GM23338 (cell line): Measurements from ENCODE around the gene C1QL1. TPM values are rescaled to one million over a fixed set of nuclear protein-coding genes. Genes with fewer than 3 reads are reported as not detected.

Experiments
- ATAC-seq: fragments of 200-7000 bp; cut with Tn5 transposase; 3 replicates; pipeline ENCODE4 v1.9.1; 2020
- DNase-seq: peaks from one replicate; pipeline ENCODE4 v3.0.0-alpha.2; 2015; ENCODE audit warnings: low spot score
- H2AFZ ChIP-seq: fragments of 200-600 bp; sonication (generic); 2 replicates; pipeline ENCODE4 v1.8.0; 2016; ENCODE audit warnings: antibody characterized with exemption, mild to moderate bottlenecking, moderate library complexity
- H3F3A ChIP-seq: fragments of 200-600 bp; sonication (generic); replicated peaks from 2 replicates; pipeline ENCODE4 v1.8.0; 2017; ENCODE audit warnings: antibody characterized with exemption, mixed run types, low read depth
- H3K27ac ChIP-seq: fragments of 200-600 bp; sonication (generic); 2 replicates; pipeline ENCODE4 v1.6.1; 2016; ENCODE audit warnings: low read depth
- H3K27me3 ChIP-seq: fragments of 200-600 bp; sonication (generic); 2 replicates; pipeline ENCODE4 v1.8.0; 2016; ENCODE audit warnings: mild to moderate bottlenecking, mixed run types, moderate library complexity; ENCODE audit not compliant: insufficient read depth
- H3K36me3 ChIP-seq: fragments of 200-600 bp; sonication (generic); 2 replicates; pipeline ENCODE4 v1.8.0; 2016; ENCODE audit warnings: mild to moderate bottlenecking; ENCODE audit not compliant: insufficient read depth
- H3K4me1 ChIP-seq: fragments of 200-600 bp; sonication (generic); 2 replicates; pipeline ENCODE4 v1.8.0; 2016; ENCODE audit warnings: mild to moderate bottlenecking, moderate library complexity; ENCODE audit not compliant: insufficient read depth
- H3K4me2 ChIP-seq: fragments of 200-600 bp; sonication (generic); 2 replicates; pipeline ENCODE4 v1.7.1; 2017; ENCODE audit warnings: mixed run types
- H3K4me3 ChIP-seq: fragments of 200-600 bp; sonication (generic); 2 replicates; pipeline ENCODE4 v1.6.1; 2016; ENCODE audit warnings: mixed run types
- H3K79me2 ChIP-seq: fragments of 200-600 bp; sonication (generic); replicated peaks from 2 replicates; pipeline ENCODE4 v1.8.0; 2017; ENCODE audit warnings: mild to moderate bottlenecking; ENCODE audit not compliant: insufficient read depth
- H3K9me2 ChIP-seq: fragments of 200-600 bp; sonication (generic); 2 replicates; pipeline ENCODE4 v1.8.0; 2017; ENCODE audit not compliant: insufficient read depth
- H4K20me1 ChIP-seq: fragments of 200-600 bp; sonication (generic); replicated peaks from 2 replicates; pipeline ENCODE4 v1.8.0; 2017; ENCODE audit warnings: mild to moderate bottlenecking; ENCODE audit not compliant: insufficient read depth
- H3K27ac Mint-ChIP-seq: 2 replicates; pipeline ENCODE4 v1.8.0; 2020; ENCODE audit warnings: inconsistent platforms, mild to moderate bottlenecking, moderate library complexity, mixed read lengths
- H3K27me3 Mint-ChIP-seq: 3 replicates; pipeline ENCODE4 v1.8.0; 2022; ENCODE audit warnings: low read depth, mild to moderate bottlenecking, moderate library complexity, mixed read lengths, inconsistent platforms; ENCODE audit not compliant: insufficient read depth, poor library complexity
- H3K36me3 Mint-ChIP-seq: 3 replicates; pipeline ENCODE4 v1.8.0; 2021; ENCODE audit warnings: low read depth, mild to moderate bottlenecking, inconsistent platforms, moderate library complexity, mixed read lengths
- H3K4me1 Mint-ChIP-seq: 3 replicates; pipeline ENCODE4 v1.8.0; 2020; ENCODE audit warnings: mild to moderate bottlenecking, inconsistent platforms, mixed read lengths
- H3K4me3 Mint-ChIP-seq: 3 replicates; pipeline ENCODE4 v1.8.0; 2021; ENCODE audit warnings: moderate library complexity, mild to moderate bottlenecking, inconsistent platforms, mixed read lengths
- H3K9me3 Mint-ChIP-seq: 3 replicates; pipeline ENCODE4 v1.8.0; 2020; ENCODE audit warnings: moderate library complexity, mild to moderate bottlenecking, inconsistent platforms, mixed read lengths
- CTCF ChIP-seq, 2 experiments: fragments of 200-600 bp in 1 of 2; sonication (generic) in 1 of 2; conservative IDR thresholded peaks; 2 replicates each; pipeline versions ENCODE4 v1.5.1 to v1.6.1; 2016 to 2017; ENCODE audit warnings: antibody characterized with exemption in 2 of 2, low read depth in 2 of 2, mild to moderate bottlenecking in 2 of 2, moderate library complexity in 1 of 2
- ETS1 ChIP-seq: IDR thresholded peaks from 2 replicates; pipeline ENCODE4 v1.6.1; 2016; ENCODE audit warnings: antibody characterized with exemption
- EZH2 ChIP-seq: fragments of 200-600 bp; sonication (generic); IDR thresholded peaks from one replicate; pipeline ENCODE4 v1.8.0; 2017; ENCODE audit warnings: antibody characterized with exemption, mild to moderate bottlenecking, low read depth; ENCODE audit not compliant: unreplicated experiment
- ZNF462 ChIP-seq: fragments of 250-450 bp; sonication (Bioruptor Pico); IDR thresholded peaks from 2 replicates; pipeline ENCODE4 v1.5.0; 2020; ENCODE audit warnings: mild to moderate bottlenecking, moderate library complexity
- polyA plus RNA-seq: library from polyadenylated mRNA; unstranded; fragments of >200 nt; fragmentation: Nextera tagmentation; extraction: Ambion mirVana; gene quantifications from 2 replicates; pipeline ENCODE4 v1.2.1, GENCODE V29; 2016
- total RNA-seq: library from RNA; depleted of rRNA; stranded (reverse); fragments of >200 nt; shearing (Covaris generic); gene quantifications from 2 replicates; pipeline ENCODE4 v1.2.3, GENCODE V29; 2014
- TF ChIP-seq, protein P1 (sequence below): IDR thresholded peaks from one replicate; pipeline ENCODE4 v1.6.1; 2018; ENCODE audit warnings: antibody characterized with exemption; ENCODE audit not compliant: unreplicated experiment

The C1QL1 gene
- total and polyA plus RNA-seq, 2 experiments from 2014 or later, result 4.3 to 14.4 TPM

GRCh38 chr17:44913676-44914075 is 54.4 kb downstream of the C1QL1 start (continued):
- TF ChIP-seq, protein P1, sequence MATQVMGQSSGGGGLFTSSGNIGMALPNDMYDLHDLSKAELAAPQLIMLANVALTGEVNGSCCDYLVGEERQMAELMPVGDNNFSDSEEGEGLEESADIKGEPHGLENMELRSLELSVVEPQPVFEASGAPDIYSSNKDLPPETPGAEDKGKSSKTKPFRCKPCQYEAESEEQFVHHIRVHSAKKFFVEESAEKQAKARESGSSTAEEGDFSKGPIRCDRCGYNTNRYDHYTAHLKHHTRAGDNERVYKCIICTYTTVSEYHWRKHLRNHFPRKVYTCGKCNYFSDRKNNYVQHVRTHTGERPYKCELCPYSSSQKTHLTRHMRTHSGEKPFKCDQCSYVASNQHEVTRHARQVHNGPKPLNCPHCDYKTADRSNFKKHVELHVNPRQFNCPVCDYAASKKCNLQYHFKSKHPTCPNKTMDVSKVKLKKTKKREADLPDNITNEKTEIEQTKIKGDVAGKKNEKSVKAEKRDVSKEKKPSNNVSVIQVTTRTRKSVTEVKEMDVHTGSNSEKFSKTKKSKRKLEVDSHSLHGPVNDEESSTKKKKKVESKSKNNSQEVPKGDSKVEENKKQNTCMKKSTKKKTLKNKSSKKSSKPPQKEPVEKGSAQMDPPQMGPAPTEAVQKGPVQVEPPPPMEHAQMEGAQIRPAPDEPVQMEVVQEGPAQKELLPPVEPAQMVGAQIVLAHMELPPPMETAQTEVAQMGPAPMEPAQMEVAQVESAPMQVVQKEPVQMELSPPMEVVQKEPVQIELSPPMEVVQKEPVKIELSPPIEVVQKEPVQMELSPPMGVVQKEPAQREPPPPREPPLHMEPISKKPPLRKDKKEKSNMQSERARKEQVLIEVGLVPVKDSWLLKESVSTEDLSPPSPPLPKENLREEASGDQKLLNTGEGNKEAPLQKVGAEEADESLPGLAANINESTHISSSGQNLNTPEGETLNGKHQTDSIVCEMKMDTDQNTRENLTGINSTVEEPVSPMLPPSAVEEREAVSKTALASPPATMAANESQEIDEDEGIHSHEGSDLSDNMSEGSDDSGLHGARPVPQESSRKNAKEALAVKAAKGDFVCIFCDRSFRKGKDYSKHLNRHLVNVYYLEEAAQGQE, result no peak
- TF ChIP-seq ETS1, result no peak
- TF ChIP-seq EZH2, result no peak
- no peak for TF ChIP-seq CTCF (conservative IDR thresholded peaks at IDR 0.05; ENCODE audit: low read depth in 2 of 2)

GRCh38 chr17:44912763-44913544 is 55.1 kb downstream of the C1QL1 start:
- H3K27me3 Mint-ChIP-seq, result peaks cover 17% of the 10 kb centered on the region
- peaks cover 17% of the 10 kb centered on the region for H3K27me3 ChIP-seq
- peaks cover 10% of the 10 kb centered on the region; the same call in 1 of the 2 replicates for H3F3A ChIP-seq
- no peak for ATAC-seq
- H3K4me3 ChIP-seq, result no peak overlapping the region
- H3K4me1 ChIP-seq, result no peaks in the 10 kb centered on the region; the same call in none of the 2 replicates
- H3K27ac ChIP-seq, result no peak overlapping the region
- no peaks in the 10 kb centered on the region for H3K9me2 ChIP-seq
- no peak overlapping the region for H3K27ac Mint-ChIP-seq
- H3K79me2 ChIP-seq, result no peaks in the 10 kb centered on the region
- H3K36me3 ChIP-seq, result no peaks in the 10 kb centered on the region
- no peak overlapping the region for H3K4me2 ChIP-seq
- H3K36me3 Mint-ChIP-seq, result no peaks in the 10 kb centered on the region; the same call in 2 of the 3 replicates
- H3K9me3 Mint-ChIP-seq, result no peaks in the 10 kb centered on the region
- DNase-seq, result no peak
- peak overlapping the region; percentile 51; the same call in 2 of the 3 replicates for H3K4me3 Mint-ChIP-seq
- peaks cover 7% of the 10 kb centered on the region for H3K4me1 Mint-ChIP-seq
- no peak overlapping the region for H2AFZ ChIP-seq
- H4K20me1 ChIP-seq, result no peaks in the 10 kb centered on the region
- no peak for TF ChIP-seq CTCF (conservative IDR thresholded peaks at IDR 0.05; ENCODE audit: low read depth in 2 of 2)
- TF ChIP-seq ETS1, result no peak
- no peak for TF ChIP-seq ZNF462 (CRISPR knock-in tag)
